CD8-positive, alpha-beta memory T cell (primary cell): ENCODE data around the gene ASB1. TPM values are rescaled to one million over a fixed set of nuclear protein-coding genes. Genes with fewer than 3 reads are reported as not detected.

Experiments
- CTCF ChIA-PET: fragments of 350-600 bp; sonication (Branson Sonifier 250); formaldehyde crosslinking; loops from one replicate; lab custom pipeline; 2021; ENCODE audit warnings: antibody characterized with exemption; lab: Charles Lee
- POLR2A ChIA-PET: fragments of 350-600 bp; sonication (Branson Sonifier 250); formaldehyde crosslinking; loops from one replicate; lab custom pipeline; 2021; ENCODE audit warnings: antibody characterized with exemption; lab: Charles Lee
- DNase-seq, 5 donors: peaks; one replicate each; pipeline versions ENCODE4 v3.0.0 to v3.0.0-alpha.2; 2020 to 2022; ENCODE audit warnings: mixed read lengths in 1 of 5
- H3K27ac ChIP-seq: one replicate; pipeline ENCODE4 v1.7.0; 2013; ENCODE audit warnings: low read depth, mild to moderate bottlenecking, low read length, moderate library complexity
- H3K27me3 ChIP-seq: 2 replicates; pipeline ENCODE4 v1.7.0; 2013; ENCODE audit warnings: low read length, mild to moderate bottlenecking; ENCODE audit not compliant: insufficient read depth, poor library complexity, severe bottlenecking
- H3K36me3 ChIP-seq: 2 replicates; pipeline ENCODE4 v1.7.0; 2013; ENCODE audit warnings: mild to moderate bottlenecking, low read length, moderate library complexity; ENCODE audit not compliant: insufficient read depth
- H3K4me1 ChIP-seq: 2 replicates; pipeline ENCODE4 v1.7.0; 2013; ENCODE audit warnings: mild to moderate bottlenecking, low read length, moderate library complexity; ENCODE audit not compliant: insufficient read depth
- H3K4me3 ChIP-seq: 2 replicates; pipeline ENCODE4 v1.7.0; 2013; ENCODE audit warnings: mild to moderate bottlenecking, low read length
- H3K9me3 ChIP-seq: 2 replicates; pipeline ENCODE4 v1.7.0; 2013; ENCODE audit warnings: mild to moderate bottlenecking, low read length
- H3K27ac Mint-ChIP-seq, 8 donors: one replicate each; pipeline ENCODE4 v1.8.0; 2020 to 2021; ENCODE audit warnings: mixed read lengths in 8 of 8, mild to moderate bottlenecking in 6 of 8, inconsistent platforms in 3 of 8, moderate library complexity in 3 of 8
- H3K27me3 Mint-ChIP-seq, 2 donors: one replicate each; pipeline ENCODE4 v1.8.0; 2020 to 2021; ENCODE audit warnings: mixed read lengths in 2 of 2, mild to moderate bottlenecking in 1 of 2, moderate library complexity in 1 of 2
- H3K36me3 Mint-ChIP-seq, 3 donors: one replicate each; pipeline ENCODE4 v1.8.0; 2020 to 2021; ENCODE audit warnings: mixed read lengths in 3 of 3, inconsistent platforms in 1 of 3, mild to moderate bottlenecking in 1 of 3
- H3K4me1 Mint-ChIP-seq, 3 donors: one replicate each; pipeline ENCODE4 v1.8.0; 2020 to 2021; ENCODE audit warnings: mixed read lengths in 3 of 3, inconsistent platforms in 1 of 3, mild to moderate bottlenecking in 1 of 3
- H3K4me3 Mint-ChIP-seq, 7 donors: one replicate each; pipeline ENCODE4 v1.8.0; 2020 to 2021; ENCODE audit warnings: mixed read lengths in 7 of 7, mild to moderate bottlenecking in 6 of 7, moderate library complexity in 4 of 7, inconsistent platforms in 2 of 7
- H3K9me3 Mint-ChIP-seq, 5 donors: one replicate each; pipeline ENCODE4 v1.8.0; 2020 to 2022; ENCODE audit warnings: mixed read lengths in 5 of 5, mild to moderate bottlenecking in 3 of 5, moderate library complexity in 2 of 5, inconsistent platforms in 1 of 5
- polyA plus RNA-seq: library from polyadenylated mRNA; unstranded; fragments of 300-500 nt; fragmentation: Illumina TruSeq; gene quantifications from one replicate; pipeline ENCODE4 v1.2.3, GENCODE V29; 2021
- total RNA-seq, 2 experiments: library from RNA; stranded (reverse); gene quantifications; one replicate each; pipeline ENCODE4 v1.2.3, GENCODE V29; 2021

ASB1 gene
- total and polyA plus RNA-seq, 3 experiments from 2014 or later, result 25.9 to 41.9 (median 41.8) TPM

- no peaks in the 10 kb centered on the region for H3K27me3 ChIP-seq
- Mint-ChIP-seq H3K4me3 (no peak overlapping the region), H3K9me3 (no peaks in the 10 kb centered on the region), H3K27ac (no peak overlapping the region), H3K36me3 (no peaks in the 10 kb centered on the region), H3K4me1 (peaks cover 0 to 7% (median 1%) of the 10 kb centered on the region in 3 donors), H3K27me3 (peaks cover 0 to 2% of the 10 kb centered on the region in 2 donors)
- ChIA-PET POLR2A (no interaction called here), CTCF (no interaction called here)
- no peaks in the 10 kb centered on the region for H3K9me3 ChIP-seq
- DNase-seq, result peak in 1 of 5 donors; percentile 17
- peaks cover under 1% of the 10 kb centered on the region for H3K4me1 ChIP-seq
- no peak overlapping the region for H3K4me3 ChIP-seq
- H3K36me3 ChIP-seq, result no peaks in the 10 kb centered on the region
- no peak overlapping the region for H3K27ac ChIP-seq
These were observed 73.2 kb downstream of the ASB1 start for GRCh38 chr2:238499731-238500580.

GRCh38 chr2:238501311-238501710 is 74.6 kb downstream of the ASB1 start:
- Histone ChIP-seq H3K36me3 (no peaks in the 10 kb centered on the region), H3K27ac (no peak overlapping the region), H3K4me1 (no peaks in the 10 kb centered on the region), H3K9me3 (no peaks in the 10 kb centered on the region), H3K27me3 (no peaks in the 10 kb centered on the region), H3K4me3 (no peak overlapping the region)
- peaks cover 0 to 2% of the 10 kb centered on the region in 2 donors for H3K27me3 Mint-ChIP-seq
- ChIA-PET CTCF (no interaction called here), POLR2A (no interaction called here)
- peaks cover 0 to 14% (median 0%) of the 10 kb centered on the region in 3 donors for H3K4me1 Mint-ChIP-seq
- no peaks in the 10 kb centered on the region for H3K36me3 Mint-ChIP-seq
- peak in 1 of 5 donors; percentile 27 for DNase-seq
- H3K9me3 Mint-ChIP-seq, result no peaks in the 10 kb centered on the region
- no peak overlapping the region for H3K27ac Mint-ChIP-seq
- no peak overlapping the region for H3K4me3 Mint-ChIP-seq

Other genes with a start within 250 kb of the ASB1 start
- 10 to 100 TPM; 61.9 to 66.2 TPM for gene ILKAP, start 223.2 kb upstream of the ASB1 start, total RNA-seq
- 39.7 TPM for gene ILKAP, start 223.2 kb upstream of the ASB1 start, polyA plus RNA-seq
- gene HES6, start 186.9 kb upstream of the ASB1 start, total RNA-seq, result 1 to 10 TPM; 4.7 to 5.1 TPM
- gene HES6, start 186.9 kb upstream of the ASB1 start, polyA plus RNA-seq, result 2.2 TPM
- 10 to 100 TPM; 12.9 to 14.2 TPM for gene PER2, start 138.3 kb upstream of the ASB1 start, total RNA-seq
- 4.3 TPM for gene PER2, start 138.3 kb upstream of the ASB1 start, polyA plus RNA-seq
- gene TRAF3IP1, start 106.4 kb upstream of the ASB1 start, total RNA-seq, result 10 to 100 TPM; 14.7 to 15.9 TPM
- gene TRAF3IP1, start 106.4 kb upstream of the ASB1 start, polyA plus RNA-seq, result 10.2 TPM